Activated B cell treated with CpG ODN at 0.5 μM for 24 hours (primary cell): Measurements from ENCODE around the gene CD55. TPM values are rescaled to one million over a fixed set of nuclear protein-coding genes. Genes with fewer than 3 reads are reported as not detected.
A peak's percentile ranks its signal among the peaks of the same experiment; 100 is the strongest.
"Not testable (repeated sequence)": the region's sequence is repeated elsewhere in the genome, so short reads cannot be mapped to it uniquely, and the experiment has no call there.

Source experiments
- ATAC-seq: fragments of 200-7000 bp; cut with Tn5 transposase; one replicate; pipeline ENCODE4 v1.10.0; 2021; ENCODE audit warnings: low read depth, mild to moderate bottlenecking, moderate library complexity
- CTCF ChIA-PET: fragments of 350-600 bp; sonication (Branson Sonifier 250); formaldehyde crosslinking; loops from one replicate; lab custom pipeline; 2021; ENCODE audit warnings: antibody characterized with exemption; lab: Charles Lee
- POLR2A ChIA-PET: fragments of 350-600 bp; sonication (Branson Sonifier 250); formaldehyde crosslinking; loops from one replicate; lab custom pipeline; 2021; ENCODE audit warnings: antibody characterized with exemption; lab: Charles Lee
- DNase-seq: peaks from one replicate; pipeline ENCODE4 v3.0.0; 2022
- H3K27ac Mint-ChIP-seq: one replicate; pipeline ENCODE4 v1.8.0; 2020; ENCODE audit warnings: mixed read lengths
- H3K27me3 Mint-ChIP-seq: one replicate; pipeline ENCODE4 v1.8.0; 2021; ENCODE audit warnings: mixed read lengths
- H3K36me3 Mint-ChIP-seq: one replicate; pipeline ENCODE4 v1.8.0; 2021; ENCODE audit warnings: low read depth, mixed read lengths
- H3K4me1 Mint-ChIP-seq: one replicate; pipeline ENCODE4 v1.8.0; 2021; ENCODE audit warnings: mixed read lengths
- H3K4me3 Mint-ChIP-seq: one replicate; pipeline ENCODE4 v1.8.0; 2020; ENCODE audit warnings: mild to moderate bottlenecking, mixed read lengths
- H3K9me3 Mint-ChIP-seq: one replicate; pipeline ENCODE4 v1.8.0; 2020; ENCODE audit warnings: mixed read lengths
- CTCF ChIP-seq: fragments of 200-600 bp; IDR thresholded peaks from one replicate; pipeline ENCODE4 v1.8.0; 2022; ENCODE audit warnings: antibody characterized with exemption, mild to moderate bottlenecking
- intact Hi-C: fragments of 100-400 bp; cut with micrococcal nuclease; formaldehyde crosslinking; loops from one replicate; pipeline ENCODE4 v1.15.1; 2024
- total RNA-seq: library from RNA; stranded (reverse); gene quantifications from 2 replicates; pipeline ENCODE4 v1.2.3, GENCODE V29; 2022

CD55 gene
- total RNA-seq, 1 donor from 2014 or later: 90.9 TPM

GRCh38 chr1:207319199-207319598 is 2.3 kb upstream of the CD55 start:
- ChIA-PET CTCF (interaction anchor here (1.4 kb wide), 1 partner anchor 86 kb away, joined by 5 read pairs; no protein-coding TSS in a partner anchor), POLR2A (interaction anchor here (0.6 to 5.6 kb wide), 3 partner anchors 10 to 100 kb away, joined by 3 to 260 read pairs (median 3); no protein-coding TSS in a partner anchor)
- intact Hi-C loops: loop anchor here (5.0 kb wide), 1 partner anchor 57 kb away; no protein-coding TSS in a partner anchor
- TF ChIP-seq CTCF: no peak
- no peaks in the 10 kb centered on the region for H3K27me3 Mint-ChIP-seq
- no peaks in the 10 kb centered on the region for H3K9me3 Mint-ChIP-seq
- DNase-seq (no peak), ATAC-seq (no peak)
- peaks cover 63% of the 10 kb centered on the region for H3K4me1 Mint-ChIP-seq
- H3K36me3 Mint-ChIP-seq: peaks cover 20% of the 10 kb centered on the region
- no peak overlapping the region for H3K4me3 Mint-ChIP-seq
- H3K27ac Mint-ChIP-seq: peak overlapping the region; percentile 82

GRCh38 chr1:207320105-207320504 is 1.4 kb upstream of the CD55 start:
- intact Hi-C loops: loop anchor here (2.0 to 5.0 kb wide), 4 partner anchors 95 to 502 kb away; no protein-coding TSS in a partner anchor
- peaks cover 21% of the 10 kb centered on the region for H3K36me3 Mint-ChIP-seq
- ChIA-PET CTCF (interaction anchor here (1.2 to 4.3 kb wide), 3 partner anchors 15 to 85 kb away, joined by 4 to 32 read pairs (median 5); no protein-coding TSS in a partner anchor), POLR2A (interaction anchor here (0.6 to 5.6 kb wide), 5 partner anchors 9 to 179 kb away, joined by 3 to 260 read pairs (median 14); no protein-coding TSS in a partner anchor)
- not testable (repeated sequence) for ATAC-seq, H3K9me3 Mint-ChIP-seq, H3K27me3 Mint-ChIP-seq, DNase-seq
- peak overlapping the region; percentile 64 for H3K4me3 Mint-ChIP-seq
- peaks cover 68% of the 10 kb centered on the region for H3K4me1 Mint-ChIP-seq
- peak overlapping the region; percentile 82 for H3K27ac Mint-ChIP-seq

GRCh38 chr1:207321790-207322645 is 540 bp downstream of the CD55 start:
- H3K27me3 Mint-ChIP-seq: no peaks in the 10 kb centered on the region
- peak; percentile 4 for ATAC-seq
- DNase-seq: no peak
- H3K36me3 Mint-ChIP-seq: peaks cover 36% of the 10 kb centered on the region
- intact Hi-C loops: loop anchor here (1.0 to 5.0 kb wide), 12 partner anchors 12 to 500 kb away; partner anchors contain the start of genes CR2 and PFKFB2
- H3K4me1 Mint-ChIP-seq: peaks cover 64% of the 10 kb centered on the region
- H3K27ac Mint-ChIP-seq: peak overlapping the region; percentile 100
- peak overlapping the region; percentile 94 for H3K4me3 Mint-ChIP-seq
- H3K9me3 Mint-ChIP-seq: no peaks in the 10 kb centered on the region
- CTCF ChIA-PET: interaction anchor here (0.5 to 4.3 kb wide), 17 partner anchors 8 to 298 kb away, joined by 3 to 32 read pairs (median 3); no protein-coding TSS in a partner anchor
- POLR2A ChIA-PET: interaction anchor here (0.6 to 5.6 kb wide), 34 partner anchors 11 to 1548 kb away, joined by 3 to 260 read pairs (median 6); partner anchors contain the start of genes C4BPB, CR1, CR2 and PFKFB2
- no peak for TF ChIP-seq CTCF

GRCh38 chr1:207323425-207324225 is 2.1 kb downstream of the CD55 start:
- DNase-seq: no peak
- intact Hi-C loops: loop anchor here (5.0 kb wide), 2 partner anchors 106 to 499 kb away; no protein-coding TSS in a partner anchor
- no peaks in the 10 kb centered on the region for H3K9me3 Mint-ChIP-seq
- CTCF ChIA-PET: interaction anchor here (3.4 to 4.3 kb wide), 2 partner anchors 12 to 81 kb away, joined by 13 to 32 read pairs; no protein-coding TSS in a partner anchor
- H3K27ac Mint-ChIP-seq: peak overlapping the region; percentile 59
- POLR2A ChIA-PET: interaction anchor here (1.9 to 5.6 kb wide), 4 partner anchors 10 to 132 kb away, joined by 4 to 260 read pairs (median 54); partner anchors contain the start of gene CR2
- ATAC-seq: no peak
- peaks cover 52% of the 10 kb centered on the region for H3K36me3 Mint-ChIP-seq
- H3K27me3 Mint-ChIP-seq: no peaks in the 10 kb centered on the region
- TF ChIP-seq CTCF: no peak
- H3K4me3 Mint-ChIP-seq: peak overlapping the region; percentile 72
- peaks cover 67% of the 10 kb centered on the region for H3K4me1 Mint-ChIP-seq

- no peak for TF ChIP-seq CTCF
- no peak for DNase-seq
- no peak for ATAC-seq
- Mint-ChIP-seq H3K27me3 (no peaks in the 10 kb centered on the region), H3K4me3 (no peak overlapping the region), H3K27ac (peak overlapping the region; percentile 59), H3K9me3 (no peaks in the 10 kb centered on the region), H3K4me1 (peaks cover 73% of the 10 kb centered on the region), H3K36me3 (peaks cover 69% of the 10 kb centered on the region)
- ChIA-PET POLR2A (no interaction called here), CTCF (no interaction called here)
- intact Hi-C loops: no loop called here
These were observed 6.5 kb downstream of the CD55 start for GRCh38 chr1:207328004-207328403.
